ENCODE results near the gene HOXA2.

Gene HOXA2

GRCh38 chr7:27111751-27112277 is 9.3 kb upstream of the HOXA2 start:
- no peak for DNase-seq (ENCODE audit: low read depth)

- DNase-seq (ENCODE audit: low read depth), result no peak
Measured at GRCh38 chr7:27111042-27111750, 8.7 kb upstream of the HOXA2 start.

- no peak for DNase-seq (ENCODE audit: low read depth)
Measured at GRCh38 chr7:27110186-27111031, 7.9 kb upstream of the HOXA2 start.

GRCh38 chr7:27109466-27110185 is 7.1 kb upstream of the HOXA2 start:
- DNase-seq (ENCODE audit: low read depth), result no peak

GRCh38 chr7:27108390-27109127 is 6.1 kb upstream of the HOXA2 start:
- no peak for DNase-seq (ENCODE audit: low read depth)

GRCh38 chr7:27107391-27108381 is 5.2 kb upstream of the HOXA2 start:
- DNase-seq (ENCODE audit: low read depth), result no peak

GRCh38 chr7:27106901-27107240 is 4.4 kb upstream of the HOXA2 start:
- no peak for DNase-seq (ENCODE audit: low read depth)

GRCh38 chr7:27106181-27106900 is 3.9 kb upstream of the HOXA2 start:
- DNase-seq (ENCODE audit: low read depth), result no peak

GRCh38 chr7:27105301-27106031 is 3.0 kb upstream of the HOXA2 start:
- DNase-seq (ENCODE audit: low read depth), result no peak

- no peak for DNase-seq (ENCODE audit: low read depth)
Measured at GRCh38 chr7:27104341-27105058, 2.0 kb upstream of the HOXA2 start.

GRCh38 chr7:27103489-27104226 is 1.2 kb upstream of the HOXA2 start:
- no peak for DNase-seq (ENCODE audit: low read depth)

GRCh38 chr7:27101957-27102580 is 414 bp downstream of the HOXA2 start:
- no peak for DNase-seq (ENCODE audit: low read depth)

- no peak for DNase-seq (ENCODE audit: low read depth)
Measured at GRCh38 chr7:27101171-27101956, 1.1 kb downstream of the HOXA2 start.

- no peak for DNase-seq (ENCODE audit: low read depth)
Measured at GRCh38 chr7:27100694-27101170, 1.8 kb downstream of the HOXA2 start.

GRCh38 chr7:27099453-27100370 is 2.8 kb downstream of the HOXA2 start:
- no peak for DNase-seq (ENCODE audit: low read depth)
